ENCODE data around the gene TRIM5.

TRIM5 gene

GRCh38 chr11:5624489-5625279 is 60.2 kb downstream of the TRIM5 start, which contains the start of gene TRIM34:
Gene TRIM34, plus strand, starts transcription at chr11:5625001. Its CDS starts 7,331 bp downstream, at chr11:5632332.
- peak; percentile 38 for DNase-seq (ENCODE audit: low read depth, low spot score)

- no peak for DNase-seq (ENCODE audit: low read depth, low spot score)
Observed at GRCh38 chr11:5622802-5623201, 62.1 kb downstream of the TRIM5 start.

- no peak for DNase-seq (ENCODE audit: low read depth, low spot score)
Observed at GRCh38 chr11:5621580-5621979, 63.3 kb downstream of the TRIM5 start.

GRCh38 chr11:5620651-5621521 is 64.0 kb downstream of the TRIM5 start:
- DNase-seq (ENCODE audit: low read depth, low spot score) = no peak

GRCh38 chr11:5618807-5619206 is 66.1 kb downstream of the TRIM5 start:
- no peak for DNase-seq (ENCODE audit: low read depth, low spot score)

Measured in iPS DF 19.7 (cell line).